ENCODE data around the gene TMEM18. TPM values are rescaled to one million over a fixed set of nuclear protein-coding genes. Genes with fewer than 3 reads are reported as not detected.

Gene TMEM18
- total RNA-seq, 4 donors from 2014 or later = 10.6 to 32.7 (median 18.8) TPM

- TF ChIP-seq CTCF (IDR thresholded peaks at IDR 0.05) (peak; percentile 55 to 80 (median 57)), POLR2A (IDR thresholded peaks at IDR 0.05) (no peak), EP300 (IDR thresholded peaks at IDR 0.05) (no peak), POLR2AphosphoS5 (IDR thresholded peaks at IDR 0.05) (no peak)
- Histone ChIP-seq H3K4me1 (no peaks in the 10 kb centered on the region), H3K27me3 (peaks cover 30% of the 10 kb centered on the region), H3K4me3 (no peak overlapping the region), H3K27ac (no peak overlapping the region), H3K36me3 (no peaks in the 10 kb centered on the region), H3K9me3 (no peaks in the 10 kb centered on the region)
- WGBS, 2 donors (ENCODE audit: low coverage in 1 of 2) = 54 to 58% methylated on average over 15 to 16 of the region's 17 CpGs
- ATAC-seq = peak; percentile 63
Observed at GRCh38 chr2:714005-714741, 37.0 kb upstream of the TMEM18 start.

GRCh38 chr2:710867-711665, 33.9 kb upstream of the TMEM18 start:
- TF ChIP-seq POLR2A (IDR thresholded peaks at IDR 0.05) (no peak), EP300 (IDR thresholded peaks at IDR 0.05) (no peak), CTCF (IDR thresholded peaks at IDR 0.05) (no peak), POLR2AphosphoS5 (IDR thresholded peaks at IDR 0.05) (no peak)
- no peaks in the 10 kb centered on the region for H3K36me3 ChIP-seq
- H3K9me3 ChIP-seq = no peaks in the 10 kb centered on the region
- no peaks in the 10 kb centered on the region for H3K4me1 ChIP-seq
- H3K27me3 ChIP-seq = peaks cover 26% of the 10 kb centered on the region
- H3K4me3 ChIP-seq = no peak overlapping the region
- H3K27ac ChIP-seq = no peak overlapping the region
- no peak for ATAC-seq
- WGBS, 2 donors (ENCODE audit: low coverage in 1 of 2) = 62 to 72% methylated on average over 3 to 5 of the region's 5 CpGs

- WGBS, 2 donors (ENCODE audit: low coverage in 1 of 2) = 68 to 69% methylated on average over 11 to 21 of the region's 23 CpGs
- H3K4me3 ChIP-seq = no peak overlapping the region
Observed at GRCh38 chr2:709138-709765, 32.0 kb upstream of the TMEM18 start.

GRCh38 chr2:708667-709066, 31.5 kb upstream of the TMEM18 start:
- WGBS, 2 donors (ENCODE audit: low coverage in 1 of 2) = 40 to 41% methylated on average over 2 to 3 of the region's 18 CpGs
- ATAC-seq = no peak
- TF ChIP-seq EP300 (IDR thresholded peaks at IDR 0.05) = no peak
- TF ChIP-seq CTCF (IDR thresholded peaks at IDR 0.05) = no peak
- TF ChIP-seq POLR2A (IDR thresholded peaks at IDR 0.05) = no peak
- no peak for TF ChIP-seq POLR2AphosphoS5 (IDR thresholded peaks at IDR 0.05)
- H3K4me3 ChIP-seq = no peak overlapping the region
- peaks cover 21% of the 10 kb centered on the region for H3K27me3 ChIP-seq
- H3K27ac ChIP-seq = no peak overlapping the region
- H3K36me3 ChIP-seq = no peaks in the 10 kb centered on the region
- H3K9me3 ChIP-seq = no peaks in the 10 kb centered on the region
- no peaks in the 10 kb centered on the region for H3K4me1 ChIP-seq

More at GRCh38 chr2:709138-709765, 32.0 kb upstream of the TMEM18 start:
- Histone ChIP-seq H3K27ac (no peak overlapping the region), H3K27me3 (peaks cover 25% of the 10 kb centered on the region), H3K4me1 (no peaks in the 10 kb centered on the region), H3K36me3 (no peaks in the 10 kb centered on the region), H3K9me3 (no peaks in the 10 kb centered on the region)
- TF ChIP-seq POLR2AphosphoS5 (IDR thresholded peaks at IDR 0.05) (no peak), POLR2A (IDR thresholded peaks at IDR 0.05) (no peak), EP300 (IDR thresholded peaks at IDR 0.05) (no peak), CTCF (IDR thresholded peaks at IDR 0.05) (no peak)
- ATAC-seq = no peak
